ENCODE measurements around the gene HBD.

GRCh38 chr11:5283882-5284281 lies 49.6 kb upstream of the HBD start:
- TF ChIP-seq CTCF (IDR thresholded peaks at IDR 0.05) (no peak), EZH2 (IDR thresholded peaks at IDR 0.05; ENCODE audit: borderline replicate concordance, insufficient read depth, low read depth, low read length, poor library complexity, severe bottlenecking) (no peak)
